ENCODE results near the gene PLXNA4.
A peak's percentile ranks its signal among the peaks of the same experiment; 100 is the strongest.

Gene PLXNA4

DNA sequence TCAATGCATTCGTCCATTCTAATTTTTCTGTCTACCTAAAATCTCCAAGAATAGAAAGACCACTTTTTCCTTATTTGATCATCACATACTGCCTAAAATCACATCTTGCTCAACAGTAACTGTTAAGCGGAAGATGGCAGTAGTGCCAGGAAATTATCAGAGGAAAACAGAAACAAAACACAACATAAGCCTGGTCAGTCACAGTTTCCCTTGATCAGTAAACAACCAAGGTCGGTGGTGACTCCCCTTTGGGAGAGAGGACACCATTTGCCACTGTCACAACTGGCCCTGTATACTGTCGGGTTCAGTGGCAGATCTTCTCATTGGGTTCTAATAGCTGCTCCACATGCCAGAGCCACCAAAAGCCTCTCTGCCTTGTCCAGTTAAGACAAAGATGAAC, 106.6 kb downstream of the PLXNA4 start:
- no peak for DNase-seq

DNA sequence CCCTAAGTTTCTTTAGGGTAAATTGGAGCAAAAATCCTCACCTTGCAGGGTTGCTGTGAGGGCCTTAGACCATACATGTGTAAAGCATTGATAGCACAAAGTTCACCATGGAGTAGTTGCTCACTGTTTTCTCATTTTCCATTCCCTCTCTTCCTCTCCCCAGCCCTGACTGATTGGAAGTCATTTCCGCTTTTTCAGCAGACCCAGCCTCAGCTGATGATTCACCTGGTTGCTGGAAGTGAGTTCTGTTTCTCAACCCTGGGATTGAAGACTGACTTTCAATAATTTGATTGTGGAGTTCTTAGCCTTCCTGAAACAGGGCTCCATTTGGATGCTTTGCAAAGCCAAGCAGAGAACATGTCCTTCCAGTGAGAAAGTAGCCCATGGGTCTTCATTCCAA, 107.0 kb downstream of the PLXNA4 start:
- DNase-seq, result no peak

DNA sequence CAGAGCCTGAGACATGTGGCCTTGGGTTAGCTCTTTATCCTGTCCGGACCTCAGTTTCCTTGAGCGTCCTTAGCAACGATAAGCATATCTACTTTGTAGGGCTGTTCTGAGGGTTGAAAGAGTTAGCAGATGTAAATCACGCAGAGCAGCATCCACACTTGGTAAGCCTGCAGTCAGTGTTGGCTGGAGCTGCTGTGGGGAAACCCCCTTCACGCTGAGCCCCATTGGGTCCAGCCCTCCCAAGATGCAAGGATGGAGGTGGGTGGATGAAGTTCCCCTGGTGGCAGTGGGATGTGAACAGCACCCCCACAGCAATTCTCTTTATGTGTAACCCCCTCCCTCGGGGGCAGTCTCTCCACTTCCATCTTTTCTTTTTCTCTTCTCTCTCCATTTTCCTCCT, 109.9 kb downstream of the PLXNA4 start:
- no peak for DNase-seq

DNA sequence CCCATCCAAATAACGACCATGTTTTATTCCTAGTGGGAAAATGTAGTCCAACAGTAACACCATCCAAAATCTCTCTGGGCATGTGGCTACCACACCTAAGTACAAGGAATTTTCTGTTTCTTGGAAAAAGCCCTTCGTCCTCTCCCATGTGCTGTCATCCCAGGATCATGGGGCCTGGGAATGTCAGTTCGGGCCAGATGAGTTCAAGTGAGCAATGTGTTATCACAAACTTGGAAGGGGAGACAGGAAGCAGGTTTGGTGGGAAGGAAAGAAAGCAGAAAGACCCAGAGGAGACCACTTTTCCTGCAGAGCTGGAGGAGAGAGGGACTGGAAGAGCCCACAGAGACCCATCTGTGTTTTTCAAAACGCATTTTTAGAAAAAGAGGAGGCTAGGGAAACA, 110.8 kb downstream of the PLXNA4 start:
- no peak for DNase-seq

DNA sequence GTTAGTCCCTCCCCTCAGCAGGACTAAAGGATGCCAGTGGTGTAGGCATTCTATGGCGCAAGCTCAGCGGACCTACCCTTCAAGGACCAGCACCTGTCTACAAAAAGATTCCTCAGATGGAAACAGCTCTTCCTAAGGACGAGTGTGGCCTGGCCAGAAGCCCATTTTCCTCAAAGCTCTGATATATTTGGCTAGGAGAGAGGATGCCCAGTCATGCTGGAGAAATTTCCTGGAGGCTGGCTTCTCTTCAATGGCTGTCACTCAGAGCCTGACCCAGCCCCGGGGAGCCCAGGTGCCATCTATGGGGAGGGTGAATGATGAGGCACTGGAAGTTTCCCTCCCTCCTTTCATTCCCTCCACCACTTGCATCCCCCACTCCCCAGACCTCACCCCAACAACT, 111.5 kb downstream of the PLXNA4 start:
- DNase-seq, result no peak

DNA sequence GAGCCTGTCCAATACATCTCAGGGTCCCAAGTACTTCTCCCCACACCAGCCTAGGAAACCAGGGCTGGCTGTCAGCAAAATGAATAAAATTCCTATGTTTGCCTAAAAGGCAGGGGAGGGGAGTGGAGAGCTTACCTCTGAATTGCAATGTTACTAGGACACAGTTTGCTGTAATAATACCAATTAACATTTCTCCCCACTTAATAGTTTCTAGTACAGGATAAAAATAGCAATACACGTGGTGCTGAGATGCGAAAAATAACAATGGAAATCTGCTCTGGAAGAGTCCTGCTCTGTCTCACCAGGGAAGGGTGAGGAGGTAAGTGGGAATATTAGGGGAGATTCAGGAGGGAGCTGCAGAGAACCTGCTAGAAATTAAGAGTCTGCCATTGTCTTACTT, 112.3 kb downstream of the PLXNA4 start:
- DNase-seq, result no peak

DNA sequence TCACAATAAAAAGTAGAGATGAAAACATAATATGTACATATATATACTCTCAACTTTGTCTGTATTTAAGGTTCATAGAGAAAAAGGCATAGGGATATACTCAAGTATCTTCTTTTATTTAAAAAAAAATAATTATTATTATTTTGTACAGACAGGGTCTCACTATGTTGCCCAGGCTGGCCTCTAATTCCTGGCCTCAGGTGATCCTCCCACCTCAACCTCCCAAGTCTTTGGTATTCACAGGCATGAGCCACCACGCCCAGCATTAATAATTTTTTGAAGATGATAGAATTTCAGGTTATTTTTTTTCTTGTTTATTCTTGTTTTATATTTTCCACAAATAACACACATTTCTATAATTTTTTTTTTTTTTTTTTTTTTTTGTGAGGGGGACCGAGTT, 113.8 kb downstream of the PLXNA4 start:
- DNase-seq, result no peak

DNA sequence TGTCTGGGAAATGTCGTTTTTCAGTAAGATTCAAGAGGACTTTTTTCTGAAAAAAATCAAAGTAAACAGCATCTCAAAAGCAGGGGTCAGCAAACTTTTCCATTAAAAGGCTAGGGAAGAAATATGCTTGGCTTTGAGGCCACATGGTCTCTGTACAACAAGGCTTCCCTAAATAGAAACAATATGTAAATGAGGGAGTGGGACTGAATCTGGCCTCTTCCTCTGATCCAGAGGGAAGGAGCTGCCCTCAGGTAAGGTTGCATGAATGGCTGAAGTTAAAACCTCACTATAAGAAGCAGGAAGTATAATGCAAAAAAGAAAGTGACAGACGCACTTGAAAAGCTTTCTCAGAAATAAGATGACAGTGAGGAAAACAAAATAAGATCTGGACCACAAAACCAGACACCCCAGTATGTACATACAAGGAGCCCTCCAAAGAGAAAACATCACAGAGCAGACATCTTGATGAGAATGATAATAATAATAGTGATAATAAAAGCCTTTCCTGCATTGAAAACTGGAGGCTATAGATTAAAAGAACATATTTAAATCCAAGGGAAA, 115.2 kb downstream of the PLXNA4 start:
- DNase-seq, result peak in 1 of 2 donors; percentile 53

DNA sequence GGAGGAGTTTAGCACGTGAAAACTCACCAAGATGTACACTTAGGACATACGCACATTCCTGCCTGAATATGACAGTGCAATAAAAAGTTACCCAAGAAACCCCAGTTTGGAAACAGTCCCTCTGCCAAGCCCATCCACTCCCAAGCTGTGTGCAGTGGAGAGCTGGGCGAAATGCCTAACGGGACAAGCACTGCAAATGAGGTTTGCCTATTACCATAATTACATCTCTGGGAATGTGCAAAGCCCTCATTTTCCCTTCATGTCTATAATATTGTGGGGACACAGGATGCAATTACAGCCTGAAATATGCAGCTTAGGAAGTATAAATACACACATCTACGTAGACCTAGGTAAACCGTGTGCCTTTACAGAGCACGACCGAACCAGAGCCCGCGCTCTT, 117.5 kb downstream of the PLXNA4 start:
- no peak for DNase-seq

DNA sequence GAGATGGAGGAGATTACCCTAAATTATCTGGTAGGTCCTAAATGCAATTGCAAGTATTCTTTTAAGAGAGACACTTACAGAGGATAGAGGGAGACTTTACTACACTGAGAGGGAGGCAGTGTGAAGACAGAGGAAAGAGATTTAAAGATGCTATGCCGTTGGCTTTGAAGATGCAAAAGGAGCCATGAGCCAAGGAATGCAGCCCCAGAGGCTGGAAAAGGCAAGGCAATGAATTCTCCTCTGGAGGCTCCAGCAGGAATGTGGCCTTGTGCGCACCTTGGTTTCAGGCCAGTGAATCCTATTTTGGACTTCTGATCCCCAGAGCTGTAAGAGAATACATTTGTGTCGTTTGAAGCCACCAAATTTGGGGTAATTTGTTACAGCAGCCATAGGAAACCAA, 118.6 kb downstream of the PLXNA4 start:
- no peak for DNase-seq

DNA sequence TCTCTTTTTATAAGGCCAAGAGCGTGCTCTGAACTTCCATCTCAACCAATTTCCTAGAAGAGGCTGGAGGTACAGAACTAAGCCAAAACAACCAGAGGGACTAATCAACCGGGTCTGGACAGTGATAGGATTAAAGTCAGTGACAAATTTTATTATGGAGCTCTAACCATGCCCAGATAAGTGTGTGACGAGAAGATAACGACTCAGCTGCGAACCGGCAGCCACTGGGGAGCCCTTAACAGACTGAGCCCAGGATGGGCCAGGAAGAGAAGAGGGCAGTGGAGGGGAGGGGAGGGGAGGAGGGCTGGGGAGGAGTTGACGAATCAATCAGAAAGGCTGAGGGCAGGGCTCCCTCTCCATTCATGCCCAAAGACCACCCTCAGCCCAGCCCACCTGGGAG, 119.9 kb downstream of the PLXNA4 start:
- no peak for DNase-seq

DNA sequence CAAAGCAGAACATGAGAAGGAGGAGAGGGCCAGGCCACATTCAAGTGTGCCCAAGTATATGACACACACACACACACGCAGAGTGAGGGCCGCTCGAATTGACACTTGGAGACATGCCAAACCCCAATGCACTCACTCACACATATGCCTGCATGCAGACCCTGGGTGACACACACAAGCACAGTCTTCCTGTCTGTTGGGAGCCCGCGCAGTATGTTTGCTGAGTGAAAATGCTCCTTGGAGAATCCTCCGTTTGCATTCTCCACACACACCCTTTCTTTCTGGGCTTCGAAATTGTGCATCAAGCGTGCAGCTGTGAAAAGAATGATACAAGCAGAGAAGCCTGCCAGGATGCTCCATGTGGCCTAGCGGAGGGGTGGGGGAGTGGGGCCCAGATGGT, 120.9 kb downstream of the PLXNA4 start:
- DNase-seq, result peak; percentile 23 to 35

DNA sequence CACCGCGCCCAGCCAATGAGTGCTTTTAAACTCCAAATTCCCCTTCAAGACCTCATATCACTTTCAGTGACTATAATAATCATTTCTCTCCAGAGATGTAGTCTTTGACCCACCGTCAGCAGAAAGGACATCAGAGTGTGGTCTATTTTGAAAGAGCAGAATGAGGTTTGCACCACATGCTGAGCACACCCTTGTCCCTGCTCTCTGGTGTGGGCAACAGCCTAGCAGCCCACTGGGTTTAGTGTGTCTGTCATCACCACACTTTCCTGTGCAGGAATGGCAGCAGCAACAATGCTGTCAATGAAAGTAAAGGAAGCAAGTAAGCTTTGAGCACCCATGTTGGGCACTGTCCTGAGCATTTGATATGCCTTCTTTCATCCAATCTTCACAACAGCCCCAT, 122.4 kb downstream of the PLXNA4 start:
- DNase-seq, result no peak

DNA sequence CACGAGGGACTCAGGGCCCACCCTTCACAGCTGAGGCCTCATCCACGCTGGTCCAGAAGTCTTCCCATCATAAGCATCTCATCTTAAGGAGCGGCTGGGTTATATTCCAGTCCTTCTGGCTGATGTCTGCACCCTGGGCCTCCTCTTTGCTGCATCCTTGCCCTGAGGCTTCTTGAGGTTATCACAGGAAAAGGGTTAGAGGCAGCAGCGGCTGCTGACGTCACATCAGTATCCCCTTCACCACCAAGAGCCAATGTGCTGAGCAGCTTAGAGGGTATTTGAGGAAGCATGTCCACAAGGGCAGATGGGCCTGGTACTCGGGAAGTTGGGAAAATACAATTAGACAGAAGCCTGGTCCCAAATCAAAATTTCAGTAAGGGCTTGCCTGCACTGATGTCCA, 125.1 kb downstream of the PLXNA4 start:
- peak; percentile 54 to 60 for DNase-seq

DNA sequence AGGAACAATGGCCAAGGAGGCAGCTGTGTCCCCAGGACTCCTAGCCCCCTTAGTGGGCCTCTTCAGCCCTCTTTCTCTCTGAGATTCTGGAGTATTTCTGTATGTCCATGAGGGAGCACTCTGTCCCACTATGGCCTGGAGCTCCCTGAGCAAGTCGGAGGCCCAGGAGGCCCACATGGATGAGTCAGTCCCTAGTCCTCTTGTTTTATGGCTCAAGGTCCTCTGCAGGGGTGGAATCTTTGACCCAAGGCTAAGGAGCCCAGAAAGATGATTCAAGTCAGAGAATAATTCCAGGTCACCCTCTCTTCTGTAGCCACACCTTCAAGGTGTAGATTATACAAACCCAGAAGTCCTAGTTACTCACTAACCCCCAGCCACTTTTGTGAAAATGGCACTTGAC, 125.6 kb downstream of the PLXNA4 start:
- no peak for DNase-seq

DNA sequence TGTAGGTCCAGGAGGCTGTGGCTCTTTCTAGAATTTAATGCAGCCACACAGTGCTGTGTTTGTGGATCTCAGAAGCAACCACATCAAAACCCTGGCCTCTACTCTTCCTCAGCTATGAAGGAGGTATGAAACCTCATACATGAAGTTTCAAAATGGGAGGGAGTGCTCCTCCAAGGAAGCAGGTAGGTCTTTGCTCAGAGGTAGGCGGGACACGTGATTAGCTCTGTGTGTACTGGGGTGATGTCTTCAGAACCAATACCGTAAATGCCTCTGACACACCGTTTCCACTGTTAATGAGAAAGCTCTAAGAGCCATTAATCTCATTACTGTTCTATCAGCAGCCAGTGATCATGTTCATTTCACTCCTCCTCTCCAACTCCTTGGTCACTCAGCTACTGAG, 126.1 kb downstream of the PLXNA4 start:
- DNase-seq, result no peak

DNA sequence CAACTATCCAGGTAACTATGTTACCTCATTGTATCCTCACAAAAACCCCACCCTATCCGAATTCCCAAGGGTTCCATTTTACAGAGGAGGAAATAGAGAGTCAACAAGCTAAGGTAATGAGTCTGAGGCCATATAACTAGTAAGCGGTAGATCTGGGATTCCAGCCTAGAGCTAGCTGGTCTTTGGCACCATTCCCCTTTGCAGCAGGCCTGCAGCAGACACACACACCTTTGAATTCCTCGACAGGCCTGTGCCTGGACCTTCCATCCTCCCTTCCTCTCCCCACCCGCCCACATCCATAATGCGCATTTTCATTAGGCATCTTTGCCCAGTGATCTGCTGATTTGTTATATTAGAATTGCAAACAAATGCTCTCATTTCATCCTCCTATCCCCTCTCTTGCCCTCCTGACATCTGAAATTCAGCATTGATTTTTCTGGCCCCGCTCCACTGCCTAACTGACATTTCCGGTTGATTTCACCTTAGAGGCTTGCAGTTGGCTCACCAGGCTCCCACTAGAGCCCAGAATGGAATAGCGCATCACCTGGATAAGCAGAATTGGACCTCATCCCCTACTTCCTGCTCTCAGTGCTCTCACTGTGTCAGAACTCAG, 129.5 kb downstream of the PLXNA4 start:
- DNase-seq, result no peak

DNA sequence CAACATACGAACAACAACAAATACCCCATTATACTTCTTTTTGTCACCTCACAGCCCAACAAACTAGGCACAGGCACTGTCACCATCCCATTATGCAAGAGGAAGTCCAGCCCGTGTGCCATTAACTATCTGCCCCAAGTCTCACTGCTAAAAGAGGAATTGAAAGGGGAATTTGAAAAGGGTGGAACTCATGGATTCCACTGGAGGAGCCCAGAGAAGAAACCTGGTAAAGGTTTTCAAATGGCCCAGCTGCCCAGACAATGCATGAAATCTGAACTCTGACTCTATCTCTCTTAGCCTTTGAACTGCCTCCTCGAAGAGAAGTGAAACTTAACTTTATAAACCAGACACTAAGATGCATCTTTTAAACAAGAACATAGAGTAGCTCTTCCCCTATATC, 130.0 kb downstream of the PLXNA4 start:
- DNase-seq, result peak in 1 of 2 donors; percentile 31

DNA sequence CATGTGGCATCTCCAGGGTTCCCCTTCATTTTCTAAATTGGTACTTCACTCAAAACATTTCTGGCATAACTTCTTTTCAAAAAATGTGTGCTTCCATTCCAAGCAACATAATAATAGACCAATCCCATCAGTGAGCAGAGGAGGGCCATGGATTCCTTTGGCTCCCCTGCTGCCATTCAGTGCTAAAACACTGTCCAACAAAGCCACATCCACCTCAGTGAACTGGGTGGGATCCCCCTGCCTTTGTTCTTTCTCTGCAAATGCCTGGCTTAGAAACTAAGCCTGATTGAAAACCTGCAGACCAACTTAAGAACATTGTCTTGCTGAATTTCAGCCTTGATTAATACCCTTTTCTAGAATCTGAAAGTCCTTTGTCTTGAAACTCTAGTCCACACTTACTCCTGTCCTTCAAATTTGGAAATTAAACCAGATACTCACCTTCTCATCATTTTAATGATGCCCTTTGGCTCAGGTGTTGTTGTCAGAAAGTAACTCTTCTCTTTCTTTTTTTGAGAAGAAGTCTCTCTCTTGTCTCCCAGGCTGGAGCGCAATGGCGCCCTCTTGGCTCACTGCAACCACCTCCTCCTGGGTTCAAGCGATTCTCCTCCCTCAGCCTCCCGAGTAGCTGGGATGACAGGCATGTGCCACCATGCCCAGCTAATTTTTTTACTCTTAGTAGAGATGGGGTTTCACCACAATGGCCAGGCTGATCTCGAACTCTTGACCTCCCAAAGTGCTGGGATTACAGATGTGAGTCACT, 132.3 kb downstream of the PLXNA4 start:
- DNase-seq, result no peak

DNA sequence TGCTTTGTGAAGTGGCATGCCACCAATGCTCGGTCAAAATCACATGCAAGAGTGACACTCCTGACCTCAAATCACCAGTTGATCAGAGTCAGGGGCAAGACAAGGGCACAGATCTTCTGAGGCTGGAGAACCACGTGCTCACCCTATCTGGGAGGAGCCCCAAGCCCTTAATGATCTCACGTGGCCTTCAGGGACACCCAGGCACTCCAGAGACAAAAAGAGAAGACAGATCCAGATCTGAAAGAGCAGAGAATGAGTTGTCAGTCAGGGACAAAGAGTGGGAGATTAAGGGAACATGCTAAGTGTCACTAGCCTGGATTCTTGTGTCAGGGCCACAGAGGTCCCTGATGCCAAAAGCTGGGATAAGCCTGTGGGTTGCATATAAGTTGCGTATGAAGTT, 134.3 kb downstream of the PLXNA4 start:
- no peak for DNase-seq

DNA sequence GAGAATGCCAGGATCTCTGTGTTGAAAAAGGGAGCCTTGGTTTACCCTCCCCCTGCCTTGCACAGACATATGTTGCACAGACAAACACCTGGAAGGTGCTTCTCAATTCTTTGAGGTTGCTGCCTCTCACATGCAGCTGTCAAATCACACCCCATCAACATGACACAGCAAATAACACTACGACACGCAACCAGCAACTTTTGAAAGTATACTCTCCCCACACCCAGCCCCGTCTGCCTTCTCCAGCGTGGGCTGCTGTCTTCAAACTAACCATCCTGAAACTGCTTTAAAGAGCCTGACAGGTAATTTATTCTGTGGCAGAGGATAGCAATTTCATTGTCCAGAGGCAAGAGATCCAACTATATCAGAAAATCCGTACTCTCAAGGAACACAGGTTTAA, 136.1 kb downstream of the PLXNA4 start:
- no peak for DNase-seq

DNA sequence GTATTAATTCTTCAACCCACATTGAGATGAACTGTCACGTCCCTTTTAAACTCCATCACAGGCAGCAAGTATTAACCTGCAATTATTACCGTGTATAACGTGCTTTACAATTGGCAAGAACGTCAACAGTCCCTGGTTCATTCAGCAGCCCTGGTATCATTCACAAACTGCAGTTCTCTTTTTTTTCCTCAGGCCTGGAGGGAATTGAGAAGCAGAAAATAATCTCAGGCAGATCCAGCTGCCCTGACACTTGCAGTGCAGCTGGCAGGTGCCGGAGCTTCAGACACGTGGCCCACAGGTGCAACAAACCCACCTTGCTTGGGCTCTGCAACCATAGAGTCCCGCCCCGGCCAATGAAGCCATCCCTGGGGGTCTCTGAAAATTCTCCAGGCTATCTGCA, 137.3 kb downstream of the PLXNA4 start:
- no peak for DNase-seq

DNA sequence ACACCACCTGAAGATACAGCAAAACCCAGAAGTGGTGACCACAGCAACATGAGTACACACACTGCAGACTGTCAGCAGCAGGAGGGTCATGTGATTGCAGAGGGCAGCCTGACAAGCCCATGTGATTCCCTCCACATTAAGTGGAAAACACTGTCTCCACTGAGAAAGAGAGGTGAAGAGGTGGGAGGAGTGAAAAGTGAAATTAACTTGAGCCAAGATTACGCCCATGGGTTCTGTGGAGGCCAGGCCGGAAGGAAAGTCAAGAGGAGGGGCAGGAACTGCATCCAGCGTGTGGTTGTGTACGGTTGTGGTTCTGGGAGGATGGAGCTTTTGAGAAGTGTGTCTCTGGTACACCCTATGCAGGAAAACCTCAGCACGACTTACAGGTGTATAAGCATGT, 138.5 kb downstream of the PLXNA4 start:
- peak in 1 of 2 donors; percentile 47 for DNase-seq

DNA sequence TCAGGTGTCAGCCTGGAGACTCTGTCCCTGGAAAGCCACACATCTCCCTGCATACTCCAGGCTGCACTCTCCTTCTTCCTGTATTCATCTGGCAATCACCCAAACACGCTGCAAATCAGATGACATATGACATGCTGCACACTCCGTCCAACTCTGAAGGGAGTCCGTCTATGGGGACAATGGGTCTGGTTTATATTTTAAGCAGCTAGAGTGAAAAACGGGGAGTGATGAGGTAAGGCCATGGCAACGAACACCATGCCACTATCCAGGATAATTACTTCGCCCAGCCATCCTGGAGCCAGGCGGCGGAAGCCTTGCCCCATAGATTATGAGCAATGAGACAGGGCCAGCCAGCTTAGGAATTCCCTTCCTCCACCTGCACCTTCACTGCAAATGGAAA, 140.1 kb downstream of the PLXNA4 start:
- DNase-seq, result no peak
